ENCODE results near the gene MPP4. TPM values are rescaled to one million over a fixed set of nuclear protein-coding genes. Genes with fewer than 3 reads are reported as not detected.
A peak's percentile ranks its signal among the peaks of the same experiment; 100 is the strongest.

The MPP4 gene
- total RNA-seq, 1 experiment from 2014 or later: 0.77 TPM

- Histone ChIP-seq H3K4me2 (ENCODE audit: low read length) (no peak overlapping the region), H3F3A (ENCODE audit: low read length, unreplicated experiment) (no peaks in the 10 kb centered on the region), H4K20me1 (ENCODE audit: low read length) (no peaks in the 10 kb centered on the region), H3K4me3 (ENCODE audit: low read length) (no peak overlapping the region), H3K9ac (ENCODE audit: low read length) (no peak overlapping the region), H3K79me2 (ENCODE audit: low read length) (no peaks in the 10 kb centered on the region), H2AFZ (ENCODE audit: low read length) (no peak overlapping the region), H3K9me2 (replicated peaks; ENCODE audit: low read length) (no peaks in the 10 kb centered on the region), H3K4me1 (ENCODE audit: insufficient read depth, low read length) (peaks cover 9% of the 10 kb centered on the region; the same call in 1 of the 2 replicates), H3K9me3 (ENCODE audit: low read length) (no peaks in the 10 kb centered on the region), H3K27me3 (ENCODE audit: low read length) (no peaks in the 10 kb centered on the region), H3K27ac (ENCODE audit: low read length) (no peak overlapping the region), H3K36me3 (ENCODE audit: low read depth, low read length) (peaks cover 10% of the 10 kb centered on the region)
- intact Hi-C loops (cut with micrococcal nuclease): no loop called here
- no peak for DNase-seq
- no peak for ATAC-seq
- ChIA-PET POLR2A (ENCODE audit: unreplicated experiment) (no interaction called here), CTCF (interaction anchor here (0.6 to 0.7 kb wide), 2 partner anchors 156 to 351 kb away, joined by 3 to 4 read pairs; no protein-coding TSS in a partner anchor)
- TF ChIP-seq EZH2 (IDR thresholded peaks at IDR 0.05; ENCODE audit: low read length, unreplicated experiment) (no peak), EZH2phosphoT487 (IDR thresholded peaks at IDR 0.05; ENCODE audit: borderline replicate concordance, low read length) (no peak)
- no TSS peak for BruUV-seq (replicated peaks)
Observed at GRCh38 chr2:201709049-201709448, 10.6 kb upstream of the MPP4 start.

DNA sequence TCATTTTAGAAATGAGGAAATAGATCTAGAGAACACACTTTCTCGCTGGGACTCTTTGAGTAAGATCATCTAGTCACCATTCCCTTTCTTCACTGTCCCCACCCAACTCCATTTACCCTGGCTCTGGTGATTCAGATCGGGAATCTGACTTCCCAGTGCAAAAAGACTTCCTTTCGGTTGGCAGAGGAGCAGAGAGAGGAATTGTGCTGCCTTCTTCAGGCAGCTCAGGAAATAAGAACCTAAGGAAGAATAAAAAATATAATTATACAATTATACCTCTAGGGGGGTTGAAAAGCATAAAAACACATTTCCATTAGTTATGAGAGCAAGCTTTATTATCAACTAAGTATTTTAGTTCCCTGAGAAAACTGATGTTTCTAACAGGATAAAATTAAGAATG, 9.3 kb upstream of the MPP4 start:
- TF ChIP-seq, protein P1, sequence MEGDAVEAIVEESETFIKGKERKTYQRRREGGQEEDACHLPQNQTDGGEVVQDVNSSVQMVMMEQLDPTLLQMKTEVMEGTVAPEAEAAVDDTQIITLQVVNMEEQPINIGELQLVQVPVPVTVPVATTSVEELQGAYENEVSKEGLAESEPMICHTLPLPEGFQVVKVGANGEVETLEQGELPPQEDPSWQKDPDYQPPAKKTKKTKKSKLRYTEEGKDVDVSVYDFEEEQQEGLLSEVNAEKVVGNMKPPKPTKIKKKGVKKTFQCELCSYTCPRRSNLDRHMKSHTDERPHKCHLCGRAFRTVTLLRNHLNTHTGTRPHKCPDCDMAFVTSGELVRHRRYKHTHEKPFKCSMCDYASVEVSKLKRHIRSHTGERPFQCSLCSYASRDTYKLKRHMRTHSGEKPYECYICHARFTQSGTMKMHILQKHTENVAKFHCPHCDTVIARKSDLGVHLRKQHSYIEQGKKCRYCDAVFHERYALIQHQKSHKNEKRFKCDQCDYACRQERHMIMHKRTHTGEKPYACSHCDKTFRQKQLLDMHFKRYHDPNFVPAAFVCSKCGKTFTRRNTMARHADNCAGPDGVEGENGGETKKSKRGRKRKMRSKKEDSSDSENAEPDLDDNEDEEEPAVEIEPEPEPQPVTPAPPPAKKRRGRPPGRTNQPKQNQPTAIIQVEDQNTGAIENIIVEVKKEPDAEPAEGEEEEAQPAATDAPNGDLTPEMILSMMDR (conservative IDR thresholded peaks at IDR 0.05; ENCODE audit: low read depth, low read length): peak; percentile 67
- no peak for TF ChIP-seq EZH2phosphoT487 (IDR thresholded peaks at IDR 0.05; ENCODE audit: borderline replicate concordance, low read length)
- TF ChIP-seq EZH2 (IDR thresholded peaks at IDR 0.05; ENCODE audit: low read length, unreplicated experiment): no peak
- Histone ChIP-seq H3K4me1 (ENCODE audit: insufficient read depth, low read length) (peaks cover 11% of the 10 kb centered on the region; the same call in 1 of the 2 replicates), H4K20me1 (ENCODE audit: low read length) (no peaks in the 10 kb centered on the region), H3K79me2 (ENCODE audit: low read length) (no peaks in the 10 kb centered on the region), H3K4me3 (ENCODE audit: low read length) (no peak overlapping the region), H2AFZ (ENCODE audit: low read length) (no peak overlapping the region), H3K36me3 (ENCODE audit: low read depth, low read length) (peaks cover 11% of the 10 kb centered on the region), H3K27ac (ENCODE audit: low read length) (no peak overlapping the region), H3K9me2 (replicated peaks; ENCODE audit: low read length) (no peaks in the 10 kb centered on the region), H3K27me3 (ENCODE audit: low read length) (no peaks in the 10 kb centered on the region), H3K4me2 (ENCODE audit: low read length) (no peak overlapping the region), H3F3A (ENCODE audit: low read length, unreplicated experiment) (no peaks in the 10 kb centered on the region), H3K9ac (ENCODE audit: low read length) (no peak overlapping the region), H3K9me3 (ENCODE audit: low read length) (no peaks in the 10 kb centered on the region)
- no TSS peak for BruUV-seq (replicated peaks)
- POLR2A ChIA-PET (ENCODE audit: unreplicated experiment): no interaction called here
- peak; percentile 88 for ATAC-seq
- DNase-seq: peak; percentile 67
- CTCF ChIA-PET: interaction anchor here (0.6 to 1.1 kb wide), 2 partner anchors 10 to 286 kb away, joined by 5 to 6 read pairs; partner anchors contain the start of gene MPP4
- intact Hi-C loops (cut with micrococcal nuclease): loop anchor here (1.0 to 2.0 kb wide), 3 partner anchors 42 to 288 kb away; partner anchors contain the start of gene TMEM237

GRCh38 chr2:201707142-201707541, 8.7 kb upstream of the MPP4 start:
- intact Hi-C loops (cut with micrococcal nuclease): loop anchor here (1.0 to 2.0 kb wide), 2 partner anchors 64 to 288 kb away; partner anchors contain the start of gene TMEM237
- H3K27ac ChIP-seq (ENCODE audit: low read length): no peak overlapping the region
- no peaks in the 10 kb centered on the region for H4K20me1 ChIP-seq (ENCODE audit: low read length)
- H3K27me3 ChIP-seq (ENCODE audit: low read length): no peaks in the 10 kb centered on the region
- peaks cover 11% of the 10 kb centered on the region; the same call in 1 of the 2 replicates for H3K4me1 ChIP-seq (ENCODE audit: insufficient read depth, low read length)
- no peak overlapping the region for H3K9ac ChIP-seq (ENCODE audit: low read length)
- no peak overlapping the region for H2AFZ ChIP-seq (ENCODE audit: low read length)
- DNase-seq (no peak), ATAC-seq (no peak)
- no peaks in the 10 kb centered on the region for H3F3A ChIP-seq (ENCODE audit: low read length, unreplicated experiment)
- H3K9me3 ChIP-seq (ENCODE audit: low read length): no peaks in the 10 kb centered on the region
- no peaks in the 10 kb centered on the region for H3K9me2 ChIP-seq (replicated peaks; ENCODE audit: low read length)
- CTCF ChIA-PET: interaction anchor here (0.6 to 1.1 kb wide), 2 partner anchors 9 to 286 kb away, joined by 5 to 6 read pairs; partner anchors contain the start of gene MPP4
- BruUV-seq (replicated peaks): no TSS peak
- H3K36me3 ChIP-seq (ENCODE audit: low read depth, low read length): peaks cover 13% of the 10 kb centered on the region
- POLR2A ChIA-PET (ENCODE audit: unreplicated experiment): no interaction called here
- no peak overlapping the region for H3K4me3 ChIP-seq (ENCODE audit: low read length)
- TF ChIP-seq, protein P1 (conservative IDR thresholded peaks at IDR 0.05; ENCODE audit: low read depth, low read length): no peak
- TF ChIP-seq EZH2phosphoT487 (IDR thresholded peaks at IDR 0.05; ENCODE audit: borderline replicate concordance, low read length) (no peak), EZH2 (IDR thresholded peaks at IDR 0.05; ENCODE audit: low read length, unreplicated experiment) (no peak)
- no peaks in the 10 kb centered on the region for H3K79me2 ChIP-seq (ENCODE audit: low read length)
- no peak overlapping the region for H3K4me2 ChIP-seq (ENCODE audit: low read length)

Data from PC-3 (cell line).